CD4-positive, alpha-beta T cell treated with Interferon gamma for 1 hour (primary cell): ENCODE results near the gene SEMA3D.

Experiments
- DNase-seq: peaks from one replicate; pipeline ENCODE4 v3.0.0-alpha.2; 2020

SEMA3D gene

GRCh38 chr7:85115862-85116261 lies 71.0 kb downstream of the SEMA3D start:
- no peak for DNase-seq

GRCh38 chr7:85115006-85115405 lies 71.8 kb downstream of the SEMA3D start:
- DNase-seq: no peak

- DNase-seq: no peak
Observed at GRCh38 chr7:85114342-85114741, 72.5 kb downstream of the SEMA3D start.

DNA sequence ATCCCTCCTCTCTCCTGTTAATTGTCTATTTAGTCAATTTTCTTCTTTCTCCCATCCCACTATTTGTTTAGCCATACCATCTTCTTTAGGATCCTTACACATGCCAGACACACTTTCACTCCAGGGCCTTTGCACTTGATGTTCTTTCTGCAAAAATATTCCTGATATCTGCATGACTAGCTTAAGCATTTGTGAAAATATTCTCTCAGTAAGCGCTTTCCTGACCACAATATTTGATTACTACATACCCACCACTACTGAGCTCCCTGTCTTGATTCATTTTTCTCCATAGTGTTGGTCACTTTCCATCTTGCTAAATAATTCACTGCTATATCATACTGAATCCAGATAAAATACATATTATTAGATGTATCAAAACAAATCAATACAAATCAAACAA lies 75.1 kb downstream of the SEMA3D start:
- DNase-seq: no peak

- no peak for DNase-seq
Observed at GRCh38 chr7:85106719-85107118, 80.1 kb downstream of the SEMA3D start.

DNA sequence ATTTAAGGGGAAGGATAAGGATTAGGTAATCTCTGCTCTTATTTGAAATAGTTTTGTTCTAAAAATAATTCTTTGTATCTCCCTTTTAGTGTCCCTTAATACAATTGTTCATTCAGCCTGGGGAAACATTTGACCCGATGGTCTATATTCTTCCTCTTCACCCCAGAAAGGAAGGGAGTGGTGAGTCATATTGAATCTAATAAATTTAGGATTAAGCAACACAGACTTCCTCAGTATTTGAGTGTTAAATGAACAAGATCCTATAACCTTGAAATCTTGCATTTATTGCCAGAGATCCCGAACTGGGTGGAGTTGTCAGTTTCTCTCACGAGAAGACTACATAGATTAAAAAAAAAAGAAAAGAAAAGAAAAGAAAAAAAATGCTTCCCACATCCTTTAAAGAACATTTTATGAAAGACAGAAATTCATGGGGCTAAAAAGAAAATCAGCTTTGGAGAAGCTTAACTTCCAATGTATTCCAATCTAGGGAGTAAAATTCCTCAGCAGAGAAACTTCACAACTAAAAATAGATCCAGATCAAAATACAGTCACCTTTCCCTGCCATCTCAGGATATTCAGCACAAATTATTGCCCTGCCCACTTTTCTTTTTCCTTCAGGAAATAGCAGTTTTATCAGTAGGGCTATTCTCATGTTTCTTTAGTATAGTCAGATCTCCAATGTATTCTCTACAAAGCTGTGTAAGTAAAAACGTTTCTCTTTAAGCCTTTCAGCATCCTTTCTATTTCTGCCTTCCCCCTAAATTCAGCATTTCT lies 82.2 kb downstream of the SEMA3D start:
- no peak for DNase-seq

GRCh38 chr7:85103962-85104361 lies 82.9 kb downstream of the SEMA3D start:
- DNase-seq: no peak

GRCh38 chr7:85103357-85103756 lies 83.5 kb downstream of the SEMA3D start:
- DNase-seq: no peak

GRCh38 chr7:85102813-85103350 lies 84.0 kb downstream of the SEMA3D start:
- no peak for DNase-seq

DNA sequence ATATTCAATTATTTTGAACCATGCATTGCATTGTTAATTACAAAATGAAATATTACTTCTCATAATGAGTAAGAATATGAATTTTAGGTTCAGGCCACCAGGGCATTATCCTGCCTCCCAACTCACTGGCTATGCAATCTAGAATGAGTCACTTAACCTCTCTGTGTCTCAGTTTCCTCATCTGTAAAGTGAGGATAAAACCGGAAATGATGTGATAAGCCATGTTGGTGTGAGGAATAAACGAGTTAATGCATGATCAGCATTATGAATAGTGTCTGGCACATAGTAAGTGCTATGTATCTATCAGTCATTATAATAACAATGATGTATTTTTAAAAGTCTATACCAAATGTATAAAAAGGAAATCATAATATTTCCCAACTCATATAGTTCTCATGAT lies 85.5 kb downstream of the SEMA3D start:
- no peak for DNase-seq

GRCh38 chr7:85097844-85098243 lies 89.0 kb downstream of the SEMA3D start:
- no peak for DNase-seq

DNA sequence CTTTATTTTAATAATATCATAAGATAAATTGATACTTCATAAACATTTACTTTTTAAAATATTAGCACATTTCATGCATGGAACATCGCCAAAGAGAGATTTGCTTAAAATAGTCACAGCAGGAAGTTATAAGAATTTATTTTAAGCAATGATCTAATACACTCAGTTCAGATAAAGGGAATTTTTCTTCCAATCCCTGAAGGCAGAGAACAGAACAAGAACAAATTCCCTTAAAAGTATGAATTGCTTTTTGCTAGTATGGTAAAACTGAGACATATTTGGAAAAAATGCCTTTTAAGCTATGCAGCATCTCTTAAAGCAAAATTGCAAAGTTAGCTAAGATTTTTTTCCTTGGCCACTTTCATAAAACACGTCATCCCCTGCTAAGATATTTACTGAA lies 91.0 kb downstream of the SEMA3D start:
- no peak for DNase-seq

- DNase-seq: no peak
Observed at GRCh38 chr7:85095366-85095765, 91.5 kb downstream of the SEMA3D start.

DNA sequence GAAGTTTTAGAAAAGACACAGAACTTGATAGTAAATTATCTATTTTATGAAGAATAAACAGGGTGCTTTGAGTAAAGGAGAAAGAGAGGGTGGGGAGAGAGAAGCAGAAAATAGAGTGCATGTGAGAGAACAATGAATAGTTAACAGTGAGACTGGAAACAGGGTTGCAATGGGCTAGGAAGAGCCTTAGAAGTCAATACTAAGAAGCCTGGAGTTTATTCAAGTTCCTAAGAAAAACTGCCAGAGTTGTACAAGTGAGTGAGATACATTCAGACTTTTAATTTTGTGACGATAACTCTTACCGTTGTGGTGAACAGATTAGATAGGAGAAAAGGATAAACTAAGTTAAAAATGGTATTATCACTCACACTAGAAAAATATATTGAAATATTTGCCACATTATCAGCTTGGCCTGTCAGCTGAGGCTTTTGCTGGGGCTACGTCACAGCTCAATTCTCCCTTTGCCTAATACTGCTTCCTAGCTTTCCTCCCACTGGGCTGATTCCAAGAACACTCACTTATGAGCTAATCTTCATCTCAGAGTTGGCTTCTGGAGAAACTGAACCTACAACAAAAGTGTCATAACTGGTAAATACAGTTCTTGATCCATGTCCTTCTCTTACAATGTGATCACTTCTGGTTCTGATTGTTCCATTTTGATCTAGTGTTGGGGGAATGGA lies 92.7 kb downstream of the SEMA3D start:
- no peak for DNase-seq

GRCh38 chr7:85091565-85091928 lies 95.3 kb downstream of the SEMA3D start:
- no peak for DNase-seq

GRCh38 chr7:85090919-85091564 lies 95.8 kb downstream of the SEMA3D start:
- DNase-seq: no peak

GRCh38 chr7:85090143-85090542 lies 96.7 kb downstream of the SEMA3D start:
- no peak for DNase-seq

DNA sequence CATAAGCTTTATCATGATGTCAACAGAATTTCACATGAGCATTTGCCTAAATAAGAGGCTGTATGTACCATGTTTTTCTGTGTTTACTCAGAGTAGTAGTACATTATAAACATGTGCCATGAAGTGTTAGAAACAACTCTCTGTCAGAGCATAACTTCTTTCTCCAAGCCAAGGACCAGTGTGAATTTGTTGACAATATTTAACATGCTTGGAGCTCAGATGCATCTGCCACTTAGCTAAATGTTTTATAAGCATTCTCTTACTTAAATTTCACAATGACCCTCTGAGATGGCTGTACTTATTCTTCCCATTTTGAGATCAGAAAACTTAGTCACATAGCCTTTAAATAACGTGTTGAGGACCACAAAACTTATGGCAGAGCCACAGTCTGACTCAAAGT lies 105.0 kb downstream of the SEMA3D start:
- DNase-seq: no peak

GRCh38 chr7:85081392-85081791 lies 105.5 kb downstream of the SEMA3D start:
- no peak for DNase-seq

- DNase-seq: no peak
Observed at GRCh38 chr7:85079434-85079833, 107.4 kb downstream of the SEMA3D start.

DNA sequence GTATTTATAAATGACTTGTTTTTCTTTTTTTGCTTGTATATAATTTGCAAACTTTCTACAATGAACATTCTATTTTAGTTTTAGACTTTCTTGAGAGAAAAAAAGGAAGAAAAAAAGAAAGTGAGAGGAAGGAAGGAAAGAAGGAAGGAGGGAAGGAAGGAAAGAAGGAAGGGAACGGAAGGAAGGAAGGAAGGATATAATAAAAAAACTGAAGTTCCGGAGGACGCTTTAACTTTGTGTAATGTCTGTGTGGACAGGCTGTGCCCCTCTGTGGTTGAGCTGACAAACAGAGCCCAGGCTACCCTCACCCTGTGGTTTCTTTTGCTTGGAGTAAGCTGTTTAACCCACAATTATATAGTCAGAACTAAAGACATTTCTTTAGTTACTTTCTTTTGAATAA lies 108.7 kb downstream of the SEMA3D start:
- no peak for DNase-seq

- DNase-seq: no peak
Observed at GRCh38 chr7:85075864-85076263, 111.0 kb downstream of the SEMA3D start.

GRCh38 chr7:85074992-85075391 lies 111.9 kb downstream of the SEMA3D start:
- DNase-seq: no peak

GRCh38 chr7:85074016-85074415 lies 112.8 kb downstream of the SEMA3D start:
- no peak for DNase-seq
